Activated naive CD4-positive, alpha-beta T cell treated with anti-CD3 and anti-CD28 coated beads for 36 hours (primary cell): ENCODE results near the gene PROZ. TPM values are rescaled to one million over a fixed set of nuclear protein-coding genes. Genes with fewer than 3 reads are reported as not detected.

ENCODE experiments used
- CTCF ChIA-PET: fragments of 350-600 bp; sonication (Branson Sonifier 250); formaldehyde crosslinking; loops from one replicate; lab custom pipeline; 2021; ENCODE audit warnings: antibody characterized with exemption; lab: Charles Lee
- DNase-seq: peaks from one replicate; pipeline ENCODE4 v3.0.0-alpha.2; 2020
- H3K27ac Mint-ChIP-seq: one replicate; pipeline ENCODE4 v1.8.0; 2021; ENCODE audit warnings: mild to moderate bottlenecking, mixed read lengths
- H3K27me3 Mint-ChIP-seq: one replicate; pipeline ENCODE4 v1.8.0; 2021; ENCODE audit warnings: low read depth, mixed read lengths
- H3K36me3 Mint-ChIP-seq: one replicate; pipeline ENCODE4 v1.8.0; 2021; ENCODE audit warnings: low read depth, mixed read lengths
- H3K4me1 Mint-ChIP-seq: one replicate; pipeline ENCODE4 v1.8.0; 2021; ENCODE audit warnings: low read depth, mixed read lengths
- H3K4me3 Mint-ChIP-seq: one replicate; pipeline ENCODE4 v1.8.0; 2021; ENCODE audit warnings: mild to moderate bottlenecking, moderate library complexity, mixed read lengths
- H3K9me3 Mint-ChIP-seq: one replicate; pipeline ENCODE4 v1.8.0; 2021; ENCODE audit warnings: mixed read lengths
- intact Hi-C: fragments of 100-400 bp; cut with micrococcal nuclease; formaldehyde crosslinking; loops from one replicate; pipeline ENCODE4 v1.15.1; 2023
- total RNA-seq, 2 experiments: library from RNA; stranded (reverse); gene quantifications; one replicate each; pipeline ENCODE4 v1.2.3, GENCODE V29; 2021

The PROZ gene
- total RNA-seq, 2 experiments from 2014 or later: not detected

DNA sequence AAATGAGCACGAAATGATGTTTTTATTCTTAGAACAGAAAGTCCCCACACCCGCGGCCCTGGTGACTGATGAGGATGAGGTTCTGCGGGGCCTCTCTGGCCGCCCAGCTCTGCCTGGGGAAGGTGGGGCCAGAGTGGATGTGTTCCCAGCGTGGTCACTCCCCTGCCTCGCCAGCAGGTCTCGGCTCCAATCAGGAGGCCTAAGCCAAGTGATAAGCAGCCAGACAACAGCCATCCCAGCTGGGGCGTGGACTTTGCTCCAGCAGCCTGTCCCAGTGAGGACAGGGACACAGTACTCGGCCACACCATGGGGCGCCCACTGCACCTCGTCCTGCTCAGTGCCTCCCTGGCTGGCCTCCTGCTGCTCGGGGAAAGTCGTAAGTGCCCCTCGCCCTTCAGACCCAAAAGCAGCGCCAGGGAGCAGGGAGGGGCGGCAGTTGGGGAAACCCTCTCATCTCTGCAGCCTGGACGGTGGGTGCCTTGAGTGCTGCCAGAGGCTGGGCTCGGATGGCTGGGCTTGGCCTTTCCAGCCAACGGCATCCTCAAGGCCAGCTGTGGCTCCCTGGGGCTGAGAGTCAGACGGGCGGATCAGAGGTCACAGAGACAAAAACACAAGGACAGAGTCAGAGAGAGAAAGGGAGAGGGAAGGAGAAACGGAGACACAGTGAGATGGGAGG is 35.8 kb upstream of the PROZ start, which contains the start of gene F10:
TSS of gene F10 (plus strand) at position 250 of the 676 bp plus-strand sequence. CDS start at position 307, 57 bp downstream.
- H3K27ac Mint-ChIP-seq: no peak within 1 kb of the TSS
- no peaks in the 10 kb centered on the region for H3K9me3 Mint-ChIP-seq
- intact Hi-C loops: no loop called here
- no peaks in the 10 kb centered on the region for H3K36me3 Mint-ChIP-seq
- H3K27me3 Mint-ChIP-seq: peaks cover 10% of the 10 kb centered on the region
- CTCF ChIA-PET: no interaction called here
- no peaks in the 10 kb centered on the region for H3K4me1 Mint-ChIP-seq
- no peak within 1 kb of the TSS for H3K4me3 Mint-ChIP-seq
- no peak for DNase-seq

DNA sequence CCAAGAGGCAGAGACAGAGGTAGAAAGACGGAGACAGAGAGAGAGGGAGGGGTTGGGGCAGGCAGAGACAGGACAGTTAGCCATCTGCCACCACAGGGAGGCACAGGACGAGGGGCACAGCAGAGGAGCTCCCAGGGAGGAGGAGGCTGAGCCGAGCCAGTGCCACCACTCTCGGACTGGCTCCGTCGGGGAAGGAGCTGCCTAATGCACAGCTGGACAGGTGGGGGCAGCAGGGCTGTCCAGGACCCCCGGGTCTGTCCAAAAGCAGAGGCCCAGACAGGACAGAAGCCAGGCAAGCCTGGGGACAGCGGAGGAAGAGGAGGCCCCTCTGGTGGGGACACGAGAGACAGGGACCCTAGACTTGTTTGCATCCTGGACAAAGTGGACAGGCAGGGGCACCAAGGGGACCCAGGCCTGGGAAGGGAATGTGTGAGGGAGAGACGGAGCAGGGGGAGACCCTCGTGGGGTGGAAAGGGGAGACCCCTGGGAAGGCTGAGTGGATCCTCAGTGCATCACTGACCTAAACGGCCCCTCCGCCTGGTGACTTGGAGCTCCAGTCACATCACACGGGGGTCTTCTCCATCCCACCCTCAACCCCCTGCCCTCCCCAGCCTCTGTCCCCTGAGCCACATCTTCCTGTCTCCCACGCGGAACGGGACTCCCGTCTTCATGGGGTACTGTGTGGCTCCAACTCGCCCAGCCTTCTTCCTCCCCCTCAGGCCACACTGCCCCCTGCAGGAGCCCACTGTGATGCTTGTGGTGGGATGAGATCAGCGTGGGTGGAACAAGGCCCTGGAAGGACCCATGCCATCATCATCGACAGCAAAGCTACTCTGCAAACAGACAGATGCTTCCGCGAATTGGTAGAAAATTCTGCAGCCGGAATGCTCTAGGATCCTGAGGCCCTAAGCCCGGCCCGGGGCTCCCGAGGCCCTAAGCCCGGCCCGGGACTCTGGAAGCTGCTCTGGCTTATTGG is 34.9 kb upstream of the PROZ start:
- no peak overlapping the region for H3K27ac Mint-ChIP-seq
- no peaks in the 10 kb centered on the region for H3K9me3 Mint-ChIP-seq
- intact Hi-C loops: no loop called here
- no peak overlapping the region for H3K4me3 Mint-ChIP-seq
- no peak for DNase-seq
- CTCF ChIA-PET: no interaction called here
- no peaks in the 10 kb centered on the region for H3K36me3 Mint-ChIP-seq
- H3K4me1 Mint-ChIP-seq: no peaks in the 10 kb centered on the region
- peaks cover 15% of the 10 kb centered on the region for H3K27me3 Mint-ChIP-seq

DNA sequence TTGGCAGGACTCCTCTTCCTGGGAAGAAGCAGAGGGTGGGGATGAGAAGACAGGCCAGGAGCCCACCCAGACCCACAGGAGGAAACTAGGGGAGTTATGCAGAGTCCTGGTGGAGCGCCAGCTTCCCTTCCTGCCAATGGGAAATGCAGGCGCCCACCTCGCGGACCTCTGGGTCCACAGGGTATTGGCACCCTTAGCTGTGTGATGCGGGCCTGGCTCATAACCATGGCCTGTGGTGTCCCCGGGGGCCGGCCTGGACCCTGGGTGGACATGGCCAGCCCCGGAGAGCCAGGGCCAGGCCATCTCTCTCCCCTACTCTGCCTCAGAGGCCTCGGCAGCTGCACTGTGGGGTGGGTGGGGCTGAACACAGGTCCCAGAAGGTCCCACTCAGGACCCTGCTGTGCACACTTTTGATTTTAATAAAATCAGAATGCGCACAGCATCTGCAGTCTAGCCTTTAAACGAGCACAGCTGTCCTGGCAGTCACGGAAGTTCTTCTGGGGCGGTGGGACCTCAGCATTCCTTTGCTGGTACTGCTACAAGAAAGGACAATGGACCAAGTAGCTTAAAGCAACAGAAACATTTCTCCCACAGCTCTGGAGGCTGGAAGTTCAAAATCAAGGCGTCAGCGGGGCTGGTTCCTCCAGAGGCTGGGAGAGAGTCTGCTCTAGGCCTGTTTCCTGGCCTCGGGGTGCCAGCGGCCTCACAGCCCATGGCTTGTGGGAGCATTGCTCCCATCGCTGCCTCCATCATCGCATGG is 34.1 kb upstream of the PROZ start:
- peaks cover 22% of the 10 kb centered on the region for H3K27me3 Mint-ChIP-seq
- CTCF ChIA-PET: no interaction called here
- intact Hi-C loops: no loop called here
- no peak for DNase-seq
- no peaks in the 10 kb centered on the region for H3K9me3 Mint-ChIP-seq
- H3K4me1 Mint-ChIP-seq: peaks cover 5% of the 10 kb centered on the region
- H3K36me3 Mint-ChIP-seq: no peaks in the 10 kb centered on the region
- no peak overlapping the region for H3K4me3 Mint-ChIP-seq
- H3K27ac Mint-ChIP-seq: no peak overlapping the region

DNA sequence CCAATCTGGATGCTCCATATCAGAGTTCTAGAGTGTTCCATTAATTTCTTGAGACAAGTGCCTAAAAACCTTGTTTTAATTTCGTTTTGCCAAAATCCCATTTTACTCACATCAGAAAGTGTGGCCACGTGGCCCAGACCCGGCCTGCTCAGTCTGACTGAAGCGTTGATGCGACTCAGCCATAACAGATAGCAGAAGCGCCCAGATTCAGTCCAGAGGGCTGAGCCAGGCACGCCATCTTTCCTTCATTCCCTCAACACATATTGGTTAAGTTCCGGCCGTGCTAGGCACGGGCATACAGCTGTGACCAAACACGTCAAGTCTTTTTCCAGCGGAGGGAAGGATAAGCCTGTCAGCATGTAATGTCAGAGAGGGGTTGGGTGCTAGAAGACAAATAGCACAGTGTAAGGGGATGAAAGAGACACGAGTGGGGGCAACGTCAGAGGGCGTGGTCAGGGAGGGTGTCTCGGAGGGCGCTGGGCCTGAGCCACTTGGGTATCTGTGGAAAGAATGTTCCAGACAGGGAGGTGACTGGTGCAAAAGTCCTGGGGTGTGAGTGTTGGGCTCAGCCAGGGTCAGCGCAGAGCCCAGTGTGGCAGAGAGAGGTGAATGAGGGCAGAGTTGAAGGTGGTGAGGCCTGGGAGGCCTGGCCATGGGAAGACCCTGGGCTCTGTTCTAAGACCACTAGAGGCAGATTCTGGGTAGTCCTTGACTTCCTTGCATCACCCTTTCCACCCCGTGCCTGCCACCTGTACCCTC is 32.8 kb upstream of the PROZ start:
- peaks cover 22% of the 10 kb centered on the region for H3K27me3 Mint-ChIP-seq
- intact Hi-C loops: no loop called here
- H3K27ac Mint-ChIP-seq: no peak overlapping the region
- no peak overlapping the region for H3K4me3 Mint-ChIP-seq
- no peaks in the 10 kb centered on the region for H3K36me3 Mint-ChIP-seq
- CTCF ChIA-PET: no interaction called here
- peaks cover 9% of the 10 kb centered on the region for H3K4me1 Mint-ChIP-seq
- no peaks in the 10 kb centered on the region for H3K9me3 Mint-ChIP-seq
- DNase-seq: no peak

DNA sequence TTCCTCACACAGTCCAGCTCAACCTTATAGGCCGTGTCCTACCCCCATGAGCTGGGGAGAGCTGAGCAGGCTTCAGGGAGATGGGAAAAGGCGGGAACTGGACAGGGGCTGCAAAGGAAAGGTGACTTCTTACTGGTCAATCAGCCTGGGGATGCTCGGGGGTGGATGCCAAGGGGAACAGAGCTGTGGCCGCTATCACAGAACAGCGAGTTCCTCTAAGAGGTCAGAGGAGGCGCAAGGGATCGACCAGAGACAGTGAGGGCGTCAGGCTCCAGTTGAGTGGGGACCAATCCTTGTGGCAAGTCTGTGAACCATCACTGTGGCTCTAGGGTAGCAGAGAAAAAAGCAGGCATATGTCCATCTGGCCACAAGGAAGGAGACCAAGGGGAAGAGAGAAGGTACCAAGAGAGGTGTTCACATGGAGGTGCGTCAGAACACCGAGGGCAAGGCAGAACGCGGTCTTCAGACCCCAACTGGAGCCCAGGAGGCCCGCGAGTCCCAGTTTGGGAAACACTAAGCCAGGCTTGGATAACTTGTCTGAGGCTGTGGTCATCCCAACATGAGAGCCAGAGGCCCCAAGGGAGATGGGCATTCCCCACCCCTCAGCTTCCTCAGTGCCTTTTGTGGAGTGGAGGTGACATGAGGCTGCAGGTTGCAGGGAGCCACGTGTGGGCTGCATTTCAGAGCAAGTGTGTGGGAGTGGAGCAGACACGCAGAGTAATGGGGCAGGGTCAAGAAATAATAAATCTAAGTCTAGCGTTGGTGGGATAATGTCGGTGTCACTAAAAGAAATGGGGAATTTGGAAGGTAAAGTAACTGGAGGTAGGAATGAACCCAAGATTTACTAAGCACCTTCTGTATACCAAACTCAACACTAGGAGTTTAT is 31.9 kb upstream of the PROZ start:
- Mint-ChIP-seq H3K9me3 (no peaks in the 10 kb centered on the region), H3K4me1 (peaks cover 9% of the 10 kb centered on the region), H3K27ac (no peak overlapping the region), H3K36me3 (no peaks in the 10 kb centered on the region), H3K27me3 (peaks cover 19% of the 10 kb centered on the region), H3K4me3 (no peak overlapping the region)
- CTCF ChIA-PET: no interaction called here
- no peak for DNase-seq
- intact Hi-C loops: no loop called here

DNA sequence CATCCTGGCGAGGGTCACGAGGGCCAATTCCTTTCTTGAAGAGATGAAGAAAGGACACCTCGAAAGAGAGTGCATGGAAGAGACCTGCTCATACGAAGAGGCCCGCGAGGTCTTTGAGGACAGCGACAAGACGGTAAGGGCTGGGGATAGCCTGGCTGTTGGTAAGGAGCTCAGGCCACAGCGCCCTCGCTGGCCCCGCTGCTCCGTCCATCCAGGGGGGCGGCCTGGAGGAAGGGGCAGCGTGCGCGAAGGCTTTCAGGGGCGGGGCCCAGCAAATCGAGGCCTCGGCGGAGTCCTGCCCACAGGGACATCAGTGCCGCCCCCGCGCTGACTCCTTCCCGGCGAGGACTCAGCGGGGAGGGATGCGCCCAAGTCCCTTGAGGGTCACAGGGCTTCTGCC is 29.0 kb upstream of the PROZ start:
- DNase-seq: no peak
- CTCF ChIA-PET: interaction anchor here (0.6 kb wide), 1 partner anchor 29 kb away, joined by 3 read pairs; no protein-coding TSS in a partner anchor
- intact Hi-C loops: no loop called here
- Mint-ChIP-seq H3K27ac (no peak overlapping the region), H3K4me1 (peaks cover 9% of the 10 kb centered on the region), H3K4me3 (peak overlapping the region; percentile 13), H3K9me3 (no peaks in the 10 kb centered on the region), H3K27me3 (peaks cover 19% of the 10 kb centered on the region), H3K36me3 (no peaks in the 10 kb centered on the region)

DNA sequence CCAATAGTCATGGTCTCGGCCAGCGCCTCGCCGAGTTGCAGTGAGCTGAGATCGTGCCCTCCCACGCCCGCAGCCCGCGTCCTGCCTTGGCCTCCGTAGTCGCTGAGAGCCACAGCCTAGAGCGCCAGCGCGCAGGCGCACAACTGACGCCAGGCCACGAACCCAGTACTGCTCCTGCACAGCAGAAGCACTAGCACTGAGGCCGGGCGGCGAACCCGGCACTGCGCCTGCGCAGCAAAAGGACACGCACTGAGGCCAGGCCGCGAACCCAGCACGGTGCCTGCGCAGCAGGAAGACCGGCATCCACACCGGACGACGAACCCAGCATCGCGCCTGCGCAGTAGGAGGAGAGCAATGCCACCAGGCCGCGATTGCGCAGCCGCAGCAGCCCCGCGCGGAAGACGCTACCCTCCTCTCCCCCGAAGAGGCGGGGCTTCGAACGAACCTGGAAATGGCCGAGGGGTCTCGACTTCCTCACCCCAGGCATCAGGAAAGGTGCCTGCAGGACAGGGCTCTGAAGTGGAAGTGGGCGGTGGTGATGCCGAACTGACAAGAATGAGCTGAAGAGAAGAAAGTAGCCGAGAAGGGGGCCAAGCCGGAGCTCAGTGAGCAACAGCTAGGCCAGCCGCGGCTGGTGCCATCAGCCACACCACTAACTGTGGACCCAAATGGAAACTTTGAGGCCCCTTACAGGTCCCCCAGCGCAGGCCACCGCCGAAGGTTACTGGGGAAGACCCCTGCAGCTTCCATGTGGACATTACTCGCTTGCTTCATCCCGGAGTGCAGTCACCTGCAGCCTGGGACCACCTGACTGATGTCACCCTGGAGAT is 28.3 kb upstream of the PROZ start:
- Mint-ChIP-seq H3K4me1 (peaks cover 9% of the 10 kb centered on the region), H3K27me3 (peaks cover 19% of the 10 kb centered on the region), H3K36me3 (no peaks in the 10 kb centered on the region), H3K9me3 (no peaks in the 10 kb centered on the region), H3K27ac (no peak overlapping the region), H3K4me3 (peak overlapping the region; percentile 59)
- CTCF ChIA-PET: interaction anchor here (0.6 kb wide), 1 partner anchor 30 kb away, joined by 3 read pairs; no protein-coding TSS in a partner anchor
- intact Hi-C loops: no loop called here
- DNase-seq: peak; percentile 47

DNA sequence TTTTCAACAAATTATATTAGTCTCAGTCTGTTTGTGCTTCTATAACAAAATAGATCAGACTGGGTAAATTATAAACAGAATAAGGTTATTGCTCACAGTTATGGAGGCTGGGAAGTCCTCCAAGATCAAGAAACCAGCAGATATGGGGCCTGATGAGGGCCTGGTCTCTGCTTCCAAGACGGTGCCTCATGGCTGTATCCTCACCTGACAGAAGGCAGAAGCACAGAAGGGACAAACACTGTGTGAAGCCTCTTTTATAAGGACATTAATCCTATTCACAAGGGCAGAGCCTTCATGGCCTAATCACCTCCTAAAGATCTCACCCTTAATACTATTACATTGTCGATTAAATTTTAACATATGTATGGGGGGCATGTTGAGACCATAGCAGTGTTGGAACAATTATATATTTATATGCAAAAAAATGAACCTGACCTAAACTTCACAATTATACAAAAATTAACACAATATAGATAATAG is 23.1 kb upstream of the PROZ start:
- Mint-ChIP-seq H3K4me1 (no peaks in the 10 kb centered on the region), H3K27me3 (no peaks in the 10 kb centered on the region), H3K27ac (no peak overlapping the region), H3K9me3 (no peaks in the 10 kb centered on the region), H3K4me3 (no peak overlapping the region), H3K36me3 (no peaks in the 10 kb centered on the region)
- intact Hi-C loops: no loop called here
- no peak for DNase-seq
- CTCF ChIA-PET: no interaction called here

DNA sequence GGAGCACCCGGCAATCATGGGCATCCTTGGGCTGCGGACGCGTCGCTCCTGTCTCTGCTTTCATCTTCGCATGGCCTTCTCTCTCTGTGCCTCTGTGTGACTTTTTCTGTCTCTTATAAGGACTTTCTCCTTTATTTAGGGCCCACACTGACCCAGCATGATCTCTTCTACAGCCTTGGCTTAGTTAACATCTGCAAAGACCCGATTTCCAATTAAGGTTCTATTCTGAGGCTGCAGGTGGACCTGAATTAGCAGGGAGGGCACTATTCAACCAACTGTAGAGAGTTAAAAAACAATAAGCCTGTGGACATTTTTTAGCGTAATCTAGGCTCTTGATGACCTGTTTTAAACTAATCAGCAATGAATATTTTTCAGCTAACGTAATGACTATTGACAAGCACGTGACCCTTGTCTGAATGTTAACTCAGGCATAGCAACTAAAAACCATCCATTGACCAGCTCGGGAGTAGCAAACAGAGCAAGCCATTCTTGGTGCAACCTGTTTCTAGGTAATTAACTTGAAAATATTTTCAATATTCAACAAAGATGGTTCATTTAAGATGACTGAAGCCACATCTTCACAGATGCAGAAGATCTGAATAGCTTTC is 20.7 kb upstream of the PROZ start:
- no peaks in the 10 kb centered on the region for H3K36me3 Mint-ChIP-seq
- H3K9me3 Mint-ChIP-seq: no peaks in the 10 kb centered on the region
- H3K27ac Mint-ChIP-seq: no peak overlapping the region
- no peak for DNase-seq
- intact Hi-C loops: no loop called here
- no peaks in the 10 kb centered on the region for H3K27me3 Mint-ChIP-seq
- H3K4me1 Mint-ChIP-seq: no peaks in the 10 kb centered on the region
- CTCF ChIA-PET: no interaction called here
- no peak overlapping the region for H3K4me3 Mint-ChIP-seq
